T-cell (primary cell): ENCODE results near the gene OS9. TPM values are rescaled to one million over a fixed set of nuclear protein-coding genes. Genes with fewer than 3 reads are reported as not detected.

Source experiments
- ATAC-seq, 4 experiments: fragments of 200-7000 bp in 3 of 4; fragments of 150-1000 bp in 1 of 4; cut with Tn5 transposase; replicated peaks in 1 of 4; 1 replicate in 3 of 4; 2 replicates in 1 of 4; pipeline ENCODE4 v1.10.0; 2021; ENCODE audit warnings: moderate library complexity in 3 of 4, mild to moderate bottlenecking in 2 of 4, moderate number of reproducible peaks in 1 of 4
- CTCF ChIA-PET, 2 donors: fragments of 300-600 bp; sonication (Branson Sonifier 250); formaldehyde crosslinking; loops; one replicate each; lab custom pipeline; 2022; ENCODE audit warnings: antibody characterized with exemption in 2 of 2; lab: Charles Lee
- POLR2A ChIA-PET, 2 donors: fragments of 300-600 bp; sonication (Branson Sonifier 250); formaldehyde crosslinking; loops; one replicate each; lab custom pipeline; 2022; ENCODE audit warnings: antibody characterized with exemption in 2 of 2; lab: Charles Lee
- DNase-seq, 35 experiments: peaks; one replicate each; pipeline versions ENCODE4 v3.0.0 to v3.0.0-alpha.2; 2013 to 2023
- H3K27ac ChIP-seq: one replicate; pipeline ENCODE4 v1.5.1; 2013; ENCODE audit warnings: low read length
- H3K27me3 ChIP-seq, 2 experiments: replicated peaks in 1 of 2; 1 replicate in 1 of 2; 2 replicates in 1 of 2; pipeline versions ENCODE4 v1.6.1 to v1.7.0; 2013; ENCODE audit warnings: low read length in 1 of 2, mixed read lengths in 1 of 2; ENCODE audit not compliant: control insufficient read depth in 2 of 2, insufficient read depth in 2 of 2; ENCODE audit errors: extremely low read depth in 1 of 2
- H3K36me3 ChIP-seq, 2 donors: 1 replicate in 1 of 2; 2 replicates in 1 of 2; pipeline versions ENCODE4 v1.6.1 to v1.7.0; 2013; ENCODE audit warnings: low read length in 1 of 2; ENCODE audit not compliant: control insufficient read depth in 2 of 2, insufficient read depth in 1 of 2; ENCODE audit errors: extremely low read depth in 1 of 2
- H3K4me1 ChIP-seq, 2 experiments: 1 replicate in 1 of 2; 2 replicates in 1 of 2; pipeline versions ENCODE4 v1.6.1 to v1.7.0; 2013; ENCODE audit warnings: low read length in 2 of 2, mixed read lengths in 1 of 2; ENCODE audit not compliant: insufficient read depth in 2 of 2, control insufficient read depth in 1 of 2; ENCODE audit errors: extremely low read depth in 1 of 2
- H3K4me3 ChIP-seq, 2 donors: 1 replicate in 1 of 2; 2 replicates in 1 of 2; pipeline versions ENCODE4 v1.5.1 to v1.7.0; 2013; ENCODE audit warnings: mild to moderate bottlenecking in 2 of 2, low read length in 1 of 2, moderate library complexity in 1 of 2; ENCODE audit not compliant: control insufficient read depth in 1 of 2; ENCODE audit errors: extremely low read depth in 1 of 2
- H3K9me3 ChIP-seq: 2 replicates; pipeline ENCODE4 v1.7.0; 2013
- H3K27ac Mint-ChIP-seq, 2 donors: one replicate each; pipeline ENCODE4 v1.8.0; 2020 to 2021; ENCODE audit warnings: mild to moderate bottlenecking in 2 of 2, mixed read lengths in 2 of 2
- H3K27me3 Mint-ChIP-seq, 2 donors: one replicate each; pipeline ENCODE4 v1.8.0; 2021 to 2022; ENCODE audit warnings: mixed read lengths in 2 of 2
- H3K36me3 Mint-ChIP-seq: one replicate; pipeline ENCODE4 v1.8.0; 2021; ENCODE audit warnings: mixed read lengths
- H3K4me1 Mint-ChIP-seq, 3 donors: one replicate each; pipeline ENCODE4 v1.8.0; 2020 to 2022; ENCODE audit warnings: mixed read lengths in 3 of 3, mild to moderate bottlenecking in 1 of 3
- H3K4me3 Mint-ChIP-seq, 3 donors: one replicate each; pipeline ENCODE4 v1.8.0; 2020 to 2022; ENCODE audit warnings: mild to moderate bottlenecking in 3 of 3, mixed read lengths in 3 of 3, moderate library complexity in 3 of 3
- H3K9me3 Mint-ChIP-seq, 3 donors: one replicate each; pipeline ENCODE4 v1.8.0; 2020 to 2022; ENCODE audit warnings: mixed read lengths in 3 of 3
- WGBS: methylation state at CpG from one replicate; pipeline ENCODE4 v1.1.5; 2013; ENCODE audit warnings: missing lambda C conversion rate; ENCODE audit not compliant: insufficient coverage; 5-methylcytosine and 5-hydroxymethylcytosine counted together
- total RNA-seq, 35 experiments: library from RNA in 6 of 35; stranded (reverse) in 6 of 35; fragments of 120-200 nt in 1 of 35; gene quantifications; one replicate each; pipeline versions ENCODE4 v1.2.1 to v1.2.4 and lab custom pipeline; 2013 to 2026

Gene OS9
- total RNA-seq, 5 donors from 2014 or later (not counting 1 experiment from before 2014, with no cell fraction given): 135 to 181 (median 164) TPM

DNA sequence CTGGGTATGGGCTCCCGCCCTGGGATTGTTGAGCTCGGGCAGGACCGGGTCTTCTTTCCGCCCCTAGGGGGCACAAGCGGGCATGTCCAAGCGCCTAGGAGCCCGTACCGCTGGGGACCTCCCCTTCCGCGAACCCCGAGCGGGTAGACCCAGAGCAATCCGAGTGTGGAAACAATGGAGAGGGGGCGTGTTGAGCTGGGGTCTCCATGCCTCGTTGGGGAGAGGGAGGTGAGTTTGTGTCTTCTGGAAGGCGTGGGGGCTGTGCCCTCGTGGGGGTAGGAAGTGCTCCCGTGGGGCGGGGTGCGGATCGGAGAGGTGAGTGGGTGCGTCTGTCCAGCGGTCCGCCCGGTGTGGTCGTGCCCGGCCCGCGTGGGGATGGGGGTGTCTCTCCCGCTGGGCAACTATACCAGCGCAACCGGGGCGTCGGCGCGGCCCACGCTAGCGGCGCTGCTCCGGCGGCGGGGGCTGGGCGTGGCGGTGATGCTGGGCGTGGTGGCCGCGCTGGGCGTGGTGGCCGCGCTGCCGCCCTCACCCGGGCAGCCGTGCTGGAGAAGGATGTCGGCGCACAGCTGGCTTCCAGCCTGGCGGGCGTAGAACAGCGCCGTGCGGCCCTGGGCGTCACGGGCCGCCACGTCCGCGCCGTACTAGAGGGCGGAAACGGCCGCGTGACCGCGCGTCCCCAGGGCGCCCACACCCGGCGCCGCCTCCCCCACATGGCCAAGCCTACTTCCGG lies 32.4 kb downstream of the OS9 start:
- peak in 2 of 4 experiments; percentile 21 to 38 for ATAC-seq
- H3K36me3 Mint-ChIP-seq: peaks cover 39% of the 10 kb centered on the region
- Histone ChIP-seq H3K27me3 (no peaks in the 10 kb centered on the region), H3K4me1 (peaks cover 0 to 15% of the 10 kb centered on the region in 2 experiments), H3K27ac (no peak overlapping the region), H3K9me3 (no peaks in the 10 kb centered on the region), H3K36me3 (peaks cover 19 to 57% of the 10 kb centered on the region in 2 donors), H3K4me3 (no peak overlapping the region)
- peak overlapping the region in 1 of 2 donors; percentile 64 for H3K27ac Mint-ChIP-seq
- no peaks in the 10 kb centered on the region for H3K27me3 Mint-ChIP-seq
- H3K9me3 Mint-ChIP-seq: no peaks in the 10 kb centered on the region
- WGBS: 97% methylated on average over 68 of the region's 79 CpGs
- ChIA-PET POLR2A (interaction anchor here in 1 of 2 donors (0.7 kb wide), 1 partner anchor 143 kb away, joined by 3 read pairs; no protein-coding TSS in a partner anchor), CTCF (no interaction called here)
- H3K4me1 Mint-ChIP-seq: peaks cover 14 to 24% (median 19%) of the 10 kb centered on the region in 3 donors
- peak in 6 of 35 experiments; percentile 21 to 36 (median 34) for DNase-seq
- H3K4me3 Mint-ChIP-seq: peak overlapping the region in 2 of 3 donors; percentile 17 to 30

- Mint-ChIP-seq H3K27ac (no peak overlapping the region), H3K27me3 (no peaks in the 10 kb centered on the region), H3K9me3 (no peaks in the 10 kb centered on the region), H3K36me3 (peaks cover 43% of the 10 kb centered on the region), H3K4me1 (peaks cover 8 to 19% (median 18%) of the 10 kb centered on the region in 3 donors), H3K4me3 (no peak overlapping the region)
- no peak overlapping the region for H3K27ac ChIP-seq
- no peaks in the 10 kb centered on the region for H3K27me3 ChIP-seq
- ChIA-PET POLR2A (no interaction called here), CTCF (no interaction called here)
- H3K4me3 ChIP-seq: no peak overlapping the region
- peaks cover 19 to 60% of the 10 kb centered on the region in 2 donors for H3K36me3 ChIP-seq
- H3K9me3 ChIP-seq: no peaks in the 10 kb centered on the region
- ATAC-seq (no peak), DNase-seq (no peak)
- peaks cover 0 to 15% of the 10 kb centered on the region in 2 experiments for H3K4me1 ChIP-seq
- WGBS: 96% methylated on average over 76 of the region's 76 CpGs
These were observed 33.2 kb downstream of the OS9 start for GRCh38 chr12:57726884-57727757.

DNA sequence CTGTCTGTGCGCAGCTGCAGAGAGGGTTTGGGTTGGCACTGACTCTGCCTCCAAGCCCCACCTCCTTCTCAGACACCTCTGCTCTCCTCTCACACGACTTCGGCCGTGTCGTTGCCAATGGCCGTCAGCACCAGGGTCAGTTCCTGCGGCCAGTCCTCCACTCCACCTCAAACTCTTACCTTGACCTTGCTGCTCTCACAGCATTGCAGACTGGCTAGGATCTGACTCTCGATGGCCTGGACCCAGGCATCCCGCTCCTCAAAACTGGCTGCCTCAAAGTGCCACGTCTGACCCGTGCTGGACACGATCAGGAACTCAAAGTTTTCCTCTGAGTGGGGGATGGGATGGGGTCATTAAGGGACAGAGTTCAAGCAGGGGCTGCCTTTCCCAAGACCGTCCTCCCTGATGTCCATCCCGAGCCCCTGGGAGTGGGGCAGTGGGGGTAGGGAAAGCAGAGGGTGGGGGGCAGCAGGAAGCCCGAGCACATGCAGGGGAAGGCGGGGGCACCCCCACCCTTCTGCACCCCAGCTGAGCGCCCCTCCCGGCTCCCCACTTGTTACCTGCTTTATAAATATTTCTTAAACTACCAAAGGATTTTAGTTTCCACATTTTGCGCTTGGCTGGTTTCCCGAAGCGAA lies 33.9 kb downstream of the OS9 start:
- H3K27ac Mint-ChIP-seq: peak overlapping the region in 1 of 2 donors; percentile 60

DNA sequence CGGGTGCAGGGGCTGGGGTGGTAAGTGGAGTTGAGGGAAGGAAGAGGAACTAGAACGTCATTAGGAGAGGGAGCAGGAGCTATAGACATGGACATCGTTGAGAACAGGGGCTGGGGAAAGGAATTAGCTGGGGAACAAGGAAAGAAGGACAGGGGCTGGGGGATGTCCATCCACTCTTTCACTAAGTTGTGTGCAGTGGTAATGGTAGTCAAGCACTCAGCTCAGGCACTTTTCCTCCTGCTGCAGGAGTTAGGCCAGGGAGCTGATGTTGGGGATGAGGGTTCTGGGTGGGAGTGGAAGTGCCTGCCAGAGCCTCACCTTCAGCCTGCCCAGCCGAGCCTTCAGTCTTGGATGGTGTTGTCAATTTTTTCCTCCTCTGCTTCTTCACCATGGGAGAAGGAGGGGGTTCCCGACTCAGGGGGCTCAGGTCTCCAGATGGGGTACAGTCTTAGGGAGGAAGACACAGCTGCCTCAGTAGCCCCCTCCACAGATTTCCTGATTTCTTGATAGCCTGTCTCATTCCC lies 35.5 kb downstream of the OS9 start:
- no peak overlapping the region for H3K4me3 ChIP-seq
- no peaks in the 10 kb centered on the region for H3K9me3 ChIP-seq
- H3K9me3 Mint-ChIP-seq: no peaks in the 10 kb centered on the region
- peaks cover 0 to 18% of the 10 kb centered on the region in 2 experiments for H3K4me1 ChIP-seq
- peak overlapping the region in 1 of 2 donors; percentile 11 for H3K27ac Mint-ChIP-seq
- H3K36me3 Mint-ChIP-seq: peaks cover 60% of the 10 kb centered on the region
- ChIA-PET POLR2A (interaction anchor here in 1 of 2 donors (0.6 kb wide), 1 partner anchor 28 kb away, joined by 3 read pairs; no protein-coding TSS in a partner anchor), CTCF (no interaction called here)
- ATAC-seq (no peak), DNase-seq (no peak)
- no peaks in the 10 kb centered on the region for H3K27me3 Mint-ChIP-seq
- no peak overlapping the region for H3K4me3 Mint-ChIP-seq
- H3K27me3 ChIP-seq: no peaks in the 10 kb centered on the region
- WGBS: 93% methylated on average over 3 of the region's 5 CpGs
- peaks cover 7 to 11% (median 8%) of the 10 kb centered on the region in 3 donors for H3K4me1 Mint-ChIP-seq
- peaks cover 28 to 83% of the 10 kb centered on the region in 2 donors for H3K36me3 ChIP-seq
- no peak overlapping the region for H3K27ac ChIP-seq

More for the DNA sequence above, 33.9 kb downstream of the OS9 start:
- Mint-ChIP-seq H3K36me3 (peaks cover 50% of the 10 kb centered on the region), H3K4me1 (peaks cover 8 to 16% (median 15%) of the 10 kb centered on the region in 3 donors), H3K9me3 (no peaks in the 10 kb centered on the region), H3K4me3 (no peak overlapping the region), H3K27me3 (no peaks in the 10 kb centered on the region)
- ATAC-seq (no peak), DNase-seq (no peak)
- H3K27me3 ChIP-seq: no peaks in the 10 kb centered on the region
- H3K36me3 ChIP-seq: peaks cover 24 to 68% of the 10 kb centered on the region in 2 donors
- H3K27ac ChIP-seq: no peak overlapping the region
- no peaks in the 10 kb centered on the region for H3K9me3 ChIP-seq
- H3K4me1 ChIP-seq: peaks cover 0 to 15% of the 10 kb centered on the region in 2 experiments
- 95% methylated on average over 15 of the region's 21 CpGs for WGBS
- ChIA-PET POLR2A (interaction anchor here in 1 of 2 donors (0.7 kb wide), 1 partner anchor 75 kb away, joined by 3 read pairs; no protein-coding TSS in a partner anchor), CTCF (no interaction called here)
- no peak overlapping the region for H3K4me3 ChIP-seq

- Histone ChIP-seq H3K36me3 (peaks cover 32 to 92% of the 10 kb centered on the region in 2 donors), H3K4me1 (peaks cover 0 to 13% of the 10 kb centered on the region in 2 experiments), H3K9me3 (no peaks in the 10 kb centered on the region), H3K27ac (no peak overlapping the region), H3K27me3 (no peaks in the 10 kb centered on the region), H3K4me3 (no peak overlapping the region)
- peaks cover 68% of the 10 kb centered on the region for H3K36me3 Mint-ChIP-seq
- H3K4me3 Mint-ChIP-seq: no peak overlapping the region
- ChIA-PET CTCF (no interaction called here), POLR2A (interaction anchor here in 1 of 2 donors (0.7 kb wide), 1 partner anchor 20 kb away, joined by 3 read pairs; no protein-coding TSS in a partner anchor)
- H3K27ac Mint-ChIP-seq: no peak overlapping the region
- H3K9me3 Mint-ChIP-seq: no peaks in the 10 kb centered on the region
- DNase-seq: no peak
- no peak for ATAC-seq
- no peaks in the 10 kb centered on the region for H3K27me3 Mint-ChIP-seq
- WGBS: 96% methylated on average over 7 of the region's 13 CpGs
- peaks cover 5 to 10% (median 6%) of the 10 kb centered on the region in 3 donors for H3K4me1 Mint-ChIP-seq
These were observed 36.6 kb downstream of the OS9 start for GRCh38 chr12:57730336-57731067.
